OCI-LY1 (cell line): ENCODE measurements around the gene P4HA3.

Experiments
- EZH2 ChIP-seq: fragments of 200-600 bp; sonication (generic), shearing (Covaris generic); IDR thresholded peaks from 2 replicates; pipeline ENCODE4 v1.8.0; 2017; ENCODE audit warnings: borderline replicate concordance, mixed run types, mild to moderate bottlenecking, antibody characterized with exemption, low read length, moderate library complexity, mixed read lengths
- TF ChIP-seq, protein P1 (sequence below): fragments of 200-600 bp; sonication (generic), shearing (Covaris generic); IDR thresholded peaks from 2 replicates; pipeline ENCODE4 v1.5.1; 2017; ENCODE audit warnings: mild to moderate bottlenecking, antibody characterized with exemption, low read length, moderate library complexity, mixed read lengths

DNA sequence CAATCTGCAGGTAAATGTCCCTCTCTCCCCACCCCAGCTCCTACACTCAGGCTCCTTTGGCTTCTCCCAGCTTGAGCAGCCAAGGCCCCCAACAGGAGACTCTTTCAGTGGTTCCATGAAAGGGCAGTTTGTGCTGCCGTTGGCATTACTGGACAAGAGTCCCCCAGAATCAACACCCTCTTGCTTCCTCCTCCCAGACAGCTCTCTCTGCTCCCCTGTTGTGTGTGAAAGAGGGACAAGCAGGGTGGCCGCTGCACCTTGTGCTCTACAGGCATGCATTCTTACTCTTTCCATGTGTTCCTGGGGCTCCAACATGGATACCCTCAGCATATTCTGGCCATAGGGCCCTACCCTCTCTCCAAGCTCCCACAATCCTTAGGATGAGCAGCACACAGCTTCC lies 48.7 kb downstream of the P4HA3 start:
- TF ChIP-seq, protein P1, sequence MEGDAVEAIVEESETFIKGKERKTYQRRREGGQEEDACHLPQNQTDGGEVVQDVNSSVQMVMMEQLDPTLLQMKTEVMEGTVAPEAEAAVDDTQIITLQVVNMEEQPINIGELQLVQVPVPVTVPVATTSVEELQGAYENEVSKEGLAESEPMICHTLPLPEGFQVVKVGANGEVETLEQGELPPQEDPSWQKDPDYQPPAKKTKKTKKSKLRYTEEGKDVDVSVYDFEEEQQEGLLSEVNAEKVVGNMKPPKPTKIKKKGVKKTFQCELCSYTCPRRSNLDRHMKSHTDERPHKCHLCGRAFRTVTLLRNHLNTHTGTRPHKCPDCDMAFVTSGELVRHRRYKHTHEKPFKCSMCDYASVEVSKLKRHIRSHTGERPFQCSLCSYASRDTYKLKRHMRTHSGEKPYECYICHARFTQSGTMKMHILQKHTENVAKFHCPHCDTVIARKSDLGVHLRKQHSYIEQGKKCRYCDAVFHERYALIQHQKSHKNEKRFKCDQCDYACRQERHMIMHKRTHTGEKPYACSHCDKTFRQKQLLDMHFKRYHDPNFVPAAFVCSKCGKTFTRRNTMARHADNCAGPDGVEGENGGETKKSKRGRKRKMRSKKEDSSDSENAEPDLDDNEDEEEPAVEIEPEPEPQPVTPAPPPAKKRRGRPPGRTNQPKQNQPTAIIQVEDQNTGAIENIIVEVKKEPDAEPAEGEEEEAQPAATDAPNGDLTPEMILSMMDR = no peak
- TF ChIP-seq EZH2 = no peak
